BE2C (cell line): ENCODE data around the gene FOXP4.
A peak's percentile ranks its signal among the peaks of the same experiment; 100 is the strongest.

Experiments used
- DNase-seq: peaks from one replicate; pipeline ENCODE4 v3.0.0-alpha.2; 2020
- H3K27me3 ChIP-seq: fragments of 250-450 bp; sonication (Bioruptor Pico); 2 replicates; pipeline ENCODE4 v1.5.1; 2020; ENCODE audit warnings: mild to moderate bottlenecking
- H3K36me3 ChIP-seq: fragments of 250-450 bp; sonication (Bioruptor Pico); 2 replicates; pipeline ENCODE4 v1.5.1; 2020; ENCODE audit warnings: mild to moderate bottlenecking
- H3K4me1 ChIP-seq: fragments of 250-450 bp; sonication (Bioruptor Pico); 2 replicates; pipeline ENCODE4 v1.5.1; 2020
- H3K4me3 ChIP-seq: 2 replicates; pipeline ENCODE4 v1.5.1; 2011; ENCODE audit warnings: low read depth, low read length
- H3K9me3 ChIP-seq: fragments of 250-450 bp; sonication (Bioruptor Pico); 2 replicates; pipeline ENCODE4 v1.5.1; 2020
- TF ChIP-seq, protein P1 (sequence below): IDR thresholded peaks from 2 replicates; pipeline ENCODE4 v1.5.1; 2012; ENCODE audit warnings: mild to moderate bottlenecking, low read depth, low read length

FOXP4 gene

DNA sequence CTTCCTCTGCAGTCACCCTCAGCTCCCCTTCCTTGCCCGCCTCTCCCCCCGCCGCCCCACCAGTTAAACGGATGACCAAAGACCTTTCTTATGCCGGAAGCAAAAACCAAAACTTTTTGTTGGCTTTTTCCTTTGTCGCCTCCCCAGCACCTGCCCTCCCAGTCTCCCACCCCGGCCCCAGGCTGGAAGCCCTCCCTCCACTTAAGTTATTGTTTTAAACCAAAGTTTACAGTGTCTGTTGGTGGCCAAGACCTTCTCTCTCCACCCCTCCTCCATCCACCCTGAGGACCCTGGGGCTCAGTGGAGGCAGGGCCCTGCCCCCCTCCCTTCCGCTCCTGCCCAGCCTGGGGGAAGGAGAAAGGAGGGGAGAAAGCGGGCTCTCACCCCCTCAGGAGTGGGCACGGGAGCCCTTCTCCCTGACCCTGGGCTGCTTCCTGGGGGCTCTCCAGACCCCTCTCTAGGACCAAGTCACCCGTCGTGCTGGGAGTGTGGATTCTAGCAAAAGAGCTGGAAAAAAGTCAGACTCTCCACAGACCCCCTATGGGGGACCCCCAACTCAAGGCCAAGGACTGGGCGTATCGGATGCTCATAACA lies 53.8 kb downstream of the FOXP4 start:
- H3K27me3 ChIP-seq = no peaks in the 10 kb centered on the region
- no peaks in the 10 kb centered on the region; the same call in 1 of the 2 replicates for H3K4me1 ChIP-seq
- H3K9me3 ChIP-seq = no peaks in the 10 kb centered on the region
- H3K36me3 ChIP-seq = no peaks in the 10 kb centered on the region
- H3K4me3 ChIP-seq = no peak overlapping the region
- TF ChIP-seq, protein P1, sequence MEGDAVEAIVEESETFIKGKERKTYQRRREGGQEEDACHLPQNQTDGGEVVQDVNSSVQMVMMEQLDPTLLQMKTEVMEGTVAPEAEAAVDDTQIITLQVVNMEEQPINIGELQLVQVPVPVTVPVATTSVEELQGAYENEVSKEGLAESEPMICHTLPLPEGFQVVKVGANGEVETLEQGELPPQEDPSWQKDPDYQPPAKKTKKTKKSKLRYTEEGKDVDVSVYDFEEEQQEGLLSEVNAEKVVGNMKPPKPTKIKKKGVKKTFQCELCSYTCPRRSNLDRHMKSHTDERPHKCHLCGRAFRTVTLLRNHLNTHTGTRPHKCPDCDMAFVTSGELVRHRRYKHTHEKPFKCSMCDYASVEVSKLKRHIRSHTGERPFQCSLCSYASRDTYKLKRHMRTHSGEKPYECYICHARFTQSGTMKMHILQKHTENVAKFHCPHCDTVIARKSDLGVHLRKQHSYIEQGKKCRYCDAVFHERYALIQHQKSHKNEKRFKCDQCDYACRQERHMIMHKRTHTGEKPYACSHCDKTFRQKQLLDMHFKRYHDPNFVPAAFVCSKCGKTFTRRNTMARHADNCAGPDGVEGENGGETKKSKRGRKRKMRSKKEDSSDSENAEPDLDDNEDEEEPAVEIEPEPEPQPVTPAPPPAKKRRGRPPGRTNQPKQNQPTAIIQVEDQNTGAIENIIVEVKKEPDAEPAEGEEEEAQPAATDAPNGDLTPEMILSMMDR = no peak
- no peak for DNase-seq

DNA sequence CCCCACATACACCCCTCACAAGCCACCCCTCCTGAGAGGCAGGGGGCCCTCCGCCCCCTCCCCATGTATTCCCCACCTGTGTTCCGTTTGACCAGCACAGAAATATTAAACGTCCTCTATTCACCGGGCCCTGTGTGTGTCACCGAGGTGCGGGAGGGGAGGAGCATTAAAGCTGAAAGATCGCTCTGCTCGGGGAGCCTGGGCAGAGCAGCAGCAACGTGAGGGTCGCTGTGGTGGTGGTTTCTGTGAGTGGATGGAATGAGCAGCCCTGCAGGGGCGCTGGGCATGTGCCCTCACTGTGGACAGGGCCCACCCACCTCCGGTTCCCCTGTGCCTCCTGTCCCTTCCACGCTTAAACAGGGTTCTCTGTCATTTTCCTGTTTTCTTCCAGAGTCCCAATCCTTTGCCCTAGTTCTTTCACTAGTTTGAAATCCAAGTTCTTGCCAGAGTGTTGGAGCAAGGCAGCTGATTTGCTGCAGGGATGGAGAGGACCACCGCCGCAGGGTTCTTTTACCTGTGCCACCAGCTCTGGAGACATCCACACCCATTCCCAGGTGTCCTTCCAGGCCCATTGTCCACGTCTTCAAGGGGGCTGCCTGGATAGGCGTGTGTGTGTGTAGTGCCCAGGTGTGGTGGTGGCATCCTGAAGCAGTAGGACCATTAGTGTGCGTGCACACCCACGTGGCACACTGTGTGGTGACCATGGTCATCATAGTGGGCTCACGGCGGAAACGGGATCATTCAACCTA lies 54.5 kb downstream of the FOXP4 start:
- no peaks in the 10 kb centered on the region for H3K36me3 ChIP-seq
- no peak overlapping the region for H3K4me3 ChIP-seq
- TF ChIP-seq, protein P1 = no peak
- H3K4me1 ChIP-seq = no peaks in the 10 kb centered on the region; the same call in 1 of the 2 replicates
- DNase-seq = no peak
- no peaks in the 10 kb centered on the region for H3K27me3 ChIP-seq
- no peaks in the 10 kb centered on the region for H3K9me3 ChIP-seq

DNA sequence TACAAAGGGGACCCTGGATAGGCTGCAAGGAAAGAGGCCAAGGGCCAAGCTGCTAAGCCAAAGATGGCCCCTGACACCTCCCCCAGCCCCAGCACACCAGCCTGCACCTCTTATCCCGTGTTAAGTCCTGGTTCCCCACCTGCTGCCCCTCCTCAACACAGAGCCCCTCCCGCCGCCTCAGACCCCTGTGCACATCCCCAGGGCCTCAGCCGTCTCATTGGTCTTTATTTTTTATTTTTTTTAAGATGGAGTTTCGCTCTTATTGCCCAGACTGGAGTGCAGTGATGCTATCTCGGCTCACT lies 55.0 kb downstream of the FOXP4 start:
- TF ChIP-seq, protein P1 = no peak
- Histone ChIP-seq H3K4me3 (no peak overlapping the region), H3K27me3 (no peaks in the 10 kb centered on the region), H3K4me1 (no peaks in the 10 kb centered on the region; the same call in 1 of the 2 replicates), H3K36me3 (no peaks in the 10 kb centered on the region), H3K9me3 (no peaks in the 10 kb centered on the region)
- no peak for DNase-seq

DNA sequence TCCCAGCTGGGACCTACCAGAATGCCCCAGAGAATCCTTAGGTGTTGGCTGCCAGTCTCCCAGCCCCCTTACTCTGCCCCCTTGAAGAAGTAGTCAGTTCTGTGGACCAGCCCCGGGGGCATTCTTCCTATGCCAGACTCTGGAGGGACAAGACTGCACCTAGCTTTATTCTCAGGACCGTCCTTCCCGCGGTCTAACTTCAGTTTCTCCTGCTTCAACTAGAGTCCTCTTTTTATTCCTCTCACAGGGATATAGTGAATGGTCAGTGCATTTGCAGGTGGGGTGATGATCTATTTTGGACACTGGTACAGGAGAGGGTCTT lies 56.2 kb downstream of the FOXP4 start:
- Histone ChIP-seq H3K4me3 (no peak overlapping the region), H3K9me3 (no peaks in the 10 kb centered on the region), H3K4me1 (no peaks in the 10 kb centered on the region; the same call in 1 of the 2 replicates), H3K36me3 (no peaks in the 10 kb centered on the region), H3K27me3 (no peaks in the 10 kb centered on the region)
- no peak for DNase-seq
- TF ChIP-seq, protein P1 = no peak

DNA sequence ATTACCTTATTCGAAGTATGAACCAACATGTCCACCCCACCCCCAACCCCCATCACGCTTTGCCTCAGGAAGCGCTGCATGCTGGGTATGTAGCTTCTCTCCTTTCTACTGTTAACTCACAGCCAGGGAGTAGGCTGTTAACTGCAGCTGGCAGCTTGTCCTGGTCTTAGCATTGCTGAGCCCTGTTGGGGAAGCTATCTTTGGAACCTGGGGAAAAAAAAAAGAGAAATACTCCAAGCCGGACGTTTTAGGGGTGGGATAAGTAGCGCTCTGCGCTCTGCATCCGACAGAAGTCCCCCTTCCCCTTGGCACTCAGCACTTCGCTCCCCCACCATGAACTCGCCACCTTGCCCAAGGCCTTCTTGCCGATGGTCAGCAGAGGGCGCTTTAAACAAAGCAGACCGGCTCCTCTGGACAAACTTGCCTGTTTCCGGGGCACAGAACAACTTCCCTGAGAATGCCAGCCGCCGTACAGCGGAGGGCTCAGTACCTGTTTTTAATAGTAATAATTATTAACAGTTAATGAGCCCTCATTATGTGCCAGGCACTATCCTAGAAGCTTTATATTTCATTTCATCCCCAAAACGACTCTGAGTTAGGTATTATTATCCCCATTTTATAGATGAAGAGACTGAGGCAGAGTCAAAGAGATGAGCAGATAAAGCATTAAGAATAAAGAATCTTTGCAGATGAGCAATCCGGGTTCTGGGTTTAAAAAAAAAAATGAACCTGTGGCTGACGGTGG lies 56.9 kb downstream of the FOXP4 start:
- TF ChIP-seq, protein P1 = peak; percentile 93
- Histone ChIP-seq H3K27me3 (no peaks in the 10 kb centered on the region), H3K4me3 (peak overlapping the region; percentile 38), H3K4me1 (no peaks in the 10 kb centered on the region; the same call in 1 of the 2 replicates), H3K36me3 (no peaks in the 10 kb centered on the region), H3K9me3 (no peaks in the 10 kb centered on the region)
- peak; percentile 82 for DNase-seq

DNA sequence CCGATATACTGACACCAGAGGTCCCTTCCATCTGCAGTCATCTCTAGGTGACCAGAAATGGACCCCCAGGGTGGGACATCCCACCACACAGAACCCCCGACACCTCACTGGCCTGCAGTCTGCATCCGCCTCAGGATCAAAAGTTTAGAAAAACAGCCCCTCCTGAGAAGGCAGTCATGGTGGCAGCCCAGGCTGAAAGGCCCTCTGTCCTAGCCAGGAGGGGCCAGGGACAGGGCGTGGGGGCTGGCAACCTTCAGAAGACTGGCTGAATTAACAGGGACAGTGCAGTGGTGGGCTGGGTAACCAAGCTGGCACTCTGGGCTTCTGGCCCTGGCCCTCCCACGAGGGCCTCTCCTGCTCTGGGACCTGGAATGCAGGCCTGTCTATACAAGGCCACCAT lies 57.8 kb downstream of the FOXP4 start:
- Histone ChIP-seq H3K27me3 (no peaks in the 10 kb centered on the region), H3K9me3 (no peaks in the 10 kb centered on the region), H3K36me3 (no peaks in the 10 kb centered on the region), H3K4me3 (no peak overlapping the region), H3K4me1 (no peaks in the 10 kb centered on the region; the same call in 1 of the 2 replicates)
- no peak for DNase-seq
- TF ChIP-seq, protein P1 = no peak
